ENCODE measurements around the gene ITIH5.

DNA sequence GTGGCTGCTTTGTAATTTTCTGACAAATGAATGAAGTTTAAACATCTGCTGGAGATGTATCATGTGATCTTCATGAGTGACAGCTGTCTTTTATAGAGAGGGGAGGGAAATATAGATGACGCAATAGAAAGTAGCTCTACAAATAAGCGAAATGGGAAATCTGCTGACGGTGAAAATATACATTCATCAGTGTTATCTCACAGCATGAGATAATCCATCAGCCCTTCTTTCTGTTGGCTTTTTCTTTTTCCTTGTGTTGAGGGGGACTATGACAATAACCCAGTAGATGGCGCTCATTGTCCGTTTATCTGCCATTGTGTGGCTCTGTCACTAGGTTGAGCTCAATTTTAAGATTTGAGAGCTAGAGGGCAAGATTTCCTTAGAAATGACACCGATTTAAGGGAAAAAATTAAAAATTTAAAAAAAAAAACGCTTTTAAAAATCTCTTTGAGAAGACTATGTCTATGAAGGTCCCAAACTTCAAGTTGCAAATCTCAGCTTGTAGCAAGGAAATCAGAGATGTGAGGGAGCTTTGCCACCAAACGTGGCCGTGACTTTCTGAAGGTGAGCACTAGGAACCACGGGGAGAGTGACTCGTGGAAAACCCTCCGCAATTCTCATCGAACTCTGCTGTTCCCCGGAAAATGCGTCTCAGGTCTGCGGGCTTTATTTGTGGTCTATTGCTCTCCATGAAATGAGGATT, 141.3 kb downstream of the ITIH5 start:
- TF ChIP-seq ZNF584 (CRISPR knock-in tag; IDR thresholded peaks at IDR 0.05; ENCODE audit: low read depth), result no peak
- TF ChIP-seq, protein P1, sequence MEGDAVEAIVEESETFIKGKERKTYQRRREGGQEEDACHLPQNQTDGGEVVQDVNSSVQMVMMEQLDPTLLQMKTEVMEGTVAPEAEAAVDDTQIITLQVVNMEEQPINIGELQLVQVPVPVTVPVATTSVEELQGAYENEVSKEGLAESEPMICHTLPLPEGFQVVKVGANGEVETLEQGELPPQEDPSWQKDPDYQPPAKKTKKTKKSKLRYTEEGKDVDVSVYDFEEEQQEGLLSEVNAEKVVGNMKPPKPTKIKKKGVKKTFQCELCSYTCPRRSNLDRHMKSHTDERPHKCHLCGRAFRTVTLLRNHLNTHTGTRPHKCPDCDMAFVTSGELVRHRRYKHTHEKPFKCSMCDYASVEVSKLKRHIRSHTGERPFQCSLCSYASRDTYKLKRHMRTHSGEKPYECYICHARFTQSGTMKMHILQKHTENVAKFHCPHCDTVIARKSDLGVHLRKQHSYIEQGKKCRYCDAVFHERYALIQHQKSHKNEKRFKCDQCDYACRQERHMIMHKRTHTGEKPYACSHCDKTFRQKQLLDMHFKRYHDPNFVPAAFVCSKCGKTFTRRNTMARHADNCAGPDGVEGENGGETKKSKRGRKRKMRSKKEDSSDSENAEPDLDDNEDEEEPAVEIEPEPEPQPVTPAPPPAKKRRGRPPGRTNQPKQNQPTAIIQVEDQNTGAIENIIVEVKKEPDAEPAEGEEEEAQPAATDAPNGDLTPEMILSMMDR (IDR thresholded peaks at IDR 0.05 in 2 of 3, conservative IDR thresholded peaks at IDR 0.05 in 1 of 3; ENCODE audit: insufficient read depth in 2 of 3, low read depth in 1 of 3, low read length in 3 of 3), result peak; percentile 76 to 98 (median 96)
